ENCODE measurements around the gene CLTB.
"Not testable (repeated sequence)": the region's sequence is repeated elsewhere in the genome, so short reads cannot be mapped to it uniquely, and the experiment has no call there.

Gene CLTB

GRCh38 chr5:176446884-176447590 lies 30.7 kb upstream of the CLTB start:
- Histone ChIP-seq H3K9me3 (ENCODE audit: control insufficient read depth in 2 of 2, low read length in 2 of 2) (no peaks in the 10 kb centered on the region), H3K9ac (ENCODE audit: low read depth in 1 of 2, low read length in 2 of 2) (peak overlapping the region; percentile 97 to 98), H3K27me3 (ENCODE audit: control insufficient read depth in 2 of 2, insufficient read depth in 2 of 2, low read length in 2 of 2) (peaks cover 0 to 3% of the 10 kb centered on the region in 2 donors)

GRCh38 chr5:176446028-176446665 lies 29.8 kb upstream of the CLTB start:
- Histone ChIP-seq H3K27me3 (ENCODE audit: control insufficient read depth in 2 of 2, insufficient read depth in 2 of 2, low read length in 2 of 2) (peaks cover 0 to 5% of the 10 kb centered on the region in 2 donors), H3K27ac (ENCODE audit: low read depth in 2 of 2, low read length in 2 of 2) (no peak overlapping the region)

More at GRCh38 chr5:176446884-176447590, 30.7 kb upstream of the CLTB start:
- peak overlapping the region; percentile 97 to 99 for H3K4me3 ChIP-seq (ENCODE audit: low read length in 2 of 2)
- H3K4me1 ChIP-seq (ENCODE audit: control insufficient read depth in 2 of 2, insufficient read depth in 2 of 2, low read length in 2 of 2) = peaks cover 9 to 14% of the 10 kb centered on the region in 2 donors
- no peaks in the 10 kb centered on the region for H3K36me3 ChIP-seq (ENCODE audit: control insufficient read depth in 2 of 2, insufficient read depth in 2 of 2, low read length in 2 of 2)
- H3K27ac ChIP-seq (ENCODE audit: low read depth in 2 of 2, low read length in 2 of 2) = peak overlapping the region; percentile 98 to 99

GRCh38 chr5:176444742-176445141 lies 28.4 kb upstream of the CLTB start:
- Histone ChIP-seq H3K27me3 (ENCODE audit: control insufficient read depth in 2 of 2, insufficient read depth in 2 of 2, low read length in 2 of 2) (peaks cover 0 to 5% of the 10 kb centered on the region in 2 donors), H3K9ac (ENCODE audit: low read depth in 1 of 2, low read length in 2 of 2) (no peak overlapping the region), H3K4me1 (ENCODE audit: control insufficient read depth in 2 of 2, insufficient read depth in 2 of 2, low read length in 2 of 2) (peaks cover 9 to 12% of the 10 kb centered on the region in 2 donors), H3K36me3 (ENCODE audit: control insufficient read depth in 2 of 2, insufficient read depth in 2 of 2, low read length in 2 of 2) (no peaks in the 10 kb centered on the region), H3K27ac (ENCODE audit: low read depth in 2 of 2, low read length in 2 of 2) (no peak overlapping the region), H3K4me3 (ENCODE audit: low read length in 2 of 2) (no peak overlapping the region), H3K9me3 (ENCODE audit: control insufficient read depth in 2 of 2, low read length in 2 of 2) (no peaks in the 10 kb centered on the region)

More at GRCh38 chr5:176446028-176446665, 29.8 kb upstream of the CLTB start:
- no peaks in the 10 kb centered on the region for H3K9me3 ChIP-seq (ENCODE audit: control insufficient read depth in 2 of 2, low read length in 2 of 2)
- no peak overlapping the region for H3K9ac ChIP-seq (ENCODE audit: low read depth in 1 of 2, low read length in 2 of 2)
- H3K4me1 ChIP-seq (ENCODE audit: control insufficient read depth in 2 of 2, insufficient read depth in 2 of 2, low read length in 2 of 2) = peaks cover 9 to 14% of the 10 kb centered on the region in 2 donors
- no peak overlapping the region for H3K4me3 ChIP-seq (ENCODE audit: low read length in 2 of 2)
- no peaks in the 10 kb centered on the region for H3K36me3 ChIP-seq (ENCODE audit: control insufficient read depth in 2 of 2, insufficient read depth in 2 of 2, low read length in 2 of 2)

- H3K9me3 ChIP-seq (ENCODE audit: control insufficient read depth in 2 of 2, low read length in 2 of 2); H3K27ac ChIP-seq (ENCODE audit: low read depth in 2 of 2, low read length in 2 of 2); H3K36me3 ChIP-seq (ENCODE audit: control insufficient read depth in 2 of 2, insufficient read depth in 2 of 2, low read length in 2 of 2); H3K9ac ChIP-seq (ENCODE audit: low read depth in 1 of 2, low read length in 2 of 2); H3K4me3 ChIP-seq (ENCODE audit: low read length in 2 of 2); H3K4me1 ChIP-seq (ENCODE audit: control insufficient read depth in 2 of 2, insufficient read depth in 2 of 2, low read length in 2 of 2); H3K27me3 ChIP-seq (ENCODE audit: control insufficient read depth in 2 of 2, insufficient read depth in 2 of 2, low read length in 2 of 2): not testable (repeated sequence)
Observed at GRCh38 chr5:176442911-176443310, 26.6 kb upstream of the CLTB start.

- no peak overlapping the region for H3K9ac ChIP-seq (ENCODE audit: low read depth in 1 of 2, low read length in 2 of 2)
- H3K36me3 ChIP-seq (ENCODE audit: control insufficient read depth in 2 of 2, insufficient read depth in 2 of 2, low read length in 2 of 2) = no peaks in the 10 kb centered on the region
- H3K27me3 ChIP-seq (ENCODE audit: control insufficient read depth in 2 of 2, insufficient read depth in 2 of 2, low read length in 2 of 2) = peaks cover 0 to 5% of the 10 kb centered on the region in 2 donors
- no peak overlapping the region for H3K27ac ChIP-seq (ENCODE audit: low read depth in 2 of 2, low read length in 2 of 2)
- H3K9me3 ChIP-seq (ENCODE audit: control insufficient read depth in 2 of 2, low read length in 2 of 2) = no peaks in the 10 kb centered on the region
- H3K4me3 ChIP-seq (ENCODE audit: low read length in 2 of 2) = no peak overlapping the region
- peaks cover 0 to 3% of the 10 kb centered on the region in 2 donors for H3K4me1 ChIP-seq (ENCODE audit: control insufficient read depth in 2 of 2, insufficient read depth in 2 of 2, low read length in 2 of 2)
Observed at GRCh38 chr5:176441921-176442323, 25.6 kb upstream of the CLTB start.

GRCh38 chr5:176440927-176441706 lies 24.8 kb upstream of the CLTB start:
- Histone ChIP-seq H3K9me3 (ENCODE audit: control insufficient read depth in 2 of 2, low read length in 2 of 2) (no peaks in the 10 kb centered on the region), H3K36me3 (ENCODE audit: control insufficient read depth in 2 of 2, insufficient read depth in 2 of 2, low read length in 2 of 2) (no peaks in the 10 kb centered on the region), H3K9ac (ENCODE audit: low read depth in 1 of 2, low read length in 2 of 2) (no peak overlapping the region), H3K4me3 (ENCODE audit: low read length in 2 of 2) (no peak overlapping the region), H3K4me1 (ENCODE audit: control insufficient read depth in 2 of 2, insufficient read depth in 2 of 2, low read length in 2 of 2) (no peaks in the 10 kb centered on the region), H3K27ac (ENCODE audit: low read depth in 2 of 2, low read length in 2 of 2) (no peak overlapping the region), H3K27me3 (ENCODE audit: control insufficient read depth in 2 of 2, insufficient read depth in 2 of 2, low read length in 2 of 2) (peaks cover 0 to 5% of the 10 kb centered on the region in 2 donors)

GRCh38 chr5:176438959-176439757 lies 22.8 kb upstream of the CLTB start:
- Histone ChIP-seq H3K4me1 (ENCODE audit: control insufficient read depth in 2 of 2, insufficient read depth in 2 of 2, low read length in 2 of 2) (no peaks in the 10 kb centered on the region), H3K9ac (ENCODE audit: low read depth in 1 of 2, low read length in 2 of 2) (no peak overlapping the region), H3K36me3 (ENCODE audit: control insufficient read depth in 2 of 2, insufficient read depth in 2 of 2, low read length in 2 of 2) (no peaks in the 10 kb centered on the region), H3K4me3 (ENCODE audit: low read length in 2 of 2) (no peak overlapping the region), H3K27ac (ENCODE audit: low read depth in 2 of 2, low read length in 2 of 2) (no peak overlapping the region), H3K9me3 (ENCODE audit: control insufficient read depth in 2 of 2, low read length in 2 of 2) (no peaks in the 10 kb centered on the region), H3K27me3 (ENCODE audit: control insufficient read depth in 2 of 2, insufficient read depth in 2 of 2, low read length in 2 of 2) (peaks cover 0 to 5% of the 10 kb centered on the region in 2 donors)

- Histone ChIP-seq H3K4me3 (ENCODE audit: low read length in 2 of 2) (peak overlapping the region in 1 of 2 donors; percentile 50), H3K27me3 (ENCODE audit: control insufficient read depth in 2 of 2, insufficient read depth in 2 of 2, low read length in 2 of 2) (no peaks in the 10 kb centered on the region), H3K36me3 (ENCODE audit: control insufficient read depth in 2 of 2, insufficient read depth in 2 of 2, low read length in 2 of 2) (no peaks in the 10 kb centered on the region), H3K9ac (ENCODE audit: low read depth in 1 of 2, low read length in 2 of 2) (peak overlapping the region in 1 of 2 donors; percentile 32), H3K4me1 (ENCODE audit: control insufficient read depth in 2 of 2, insufficient read depth in 2 of 2, low read length in 2 of 2) (no peaks in the 10 kb centered on the region), H3K27ac (ENCODE audit: low read depth in 2 of 2, low read length in 2 of 2) (no peak overlapping the region), H3K9me3 (ENCODE audit: control insufficient read depth in 2 of 2, low read length in 2 of 2) (no peaks in the 10 kb centered on the region)
Observed at GRCh38 chr5:176436656-176437055, 20.3 kb upstream of the CLTB start.

- no peak overlapping the region for H3K27ac ChIP-seq (ENCODE audit: low read depth in 2 of 2, low read length in 2 of 2)
- H3K4me1 ChIP-seq (ENCODE audit: control insufficient read depth in 2 of 2, insufficient read depth in 2 of 2, low read length in 2 of 2) = peaks cover 0 to 4% of the 10 kb centered on the region in 2 donors
- H3K9me3 ChIP-seq (ENCODE audit: control insufficient read depth in 2 of 2, low read length in 2 of 2) = no peaks in the 10 kb centered on the region
- no peak overlapping the region for H3K9ac ChIP-seq (ENCODE audit: low read depth in 1 of 2, low read length in 2 of 2)
- H3K4me3 ChIP-seq (ENCODE audit: low read length in 2 of 2) = no peak overlapping the region
- H3K36me3 ChIP-seq (ENCODE audit: control insufficient read depth in 2 of 2, insufficient read depth in 2 of 2, low read length in 2 of 2) = no peaks in the 10 kb centered on the region
- no peaks in the 10 kb centered on the region for H3K27me3 ChIP-seq (ENCODE audit: control insufficient read depth in 2 of 2, insufficient read depth in 2 of 2, low read length in 2 of 2)
Observed at GRCh38 chr5:176432707-176433106, 16.4 kb upstream of the CLTB start.

All from mucosa of rectum (tissue), 2 donors.